NCI-H2107 treated with DMSO at 0.1 percent for 48 hours (cell line): ENCODE data around the gene ADH7.

ENCODE experiments used
- DNase-seq: peaks from one replicate; lab custom pipeline; 2025; ENCODE audit not compliant: unreplicated experiment; lab: John Stamatoyannopoulos, UW

ADH7 gene

GRCh38 chr4:99435154-99435553 lies at the start of gene ADH7:
Gene ADH7, minus strand, starts transcription at chr4:99435342. Its CDS starts 109 bp downstream, at chr4:99435233.
- no peak for DNase-seq

GRCh38 chr4:99483636-99484035 lies 48.5 kb upstream of the ADH7 start:
- no peak for DNase-seq

GRCh38 chr4:99473131-99473530 lies 38.0 kb upstream of the ADH7 start:
- DNase-seq, result no peak

DNA sequence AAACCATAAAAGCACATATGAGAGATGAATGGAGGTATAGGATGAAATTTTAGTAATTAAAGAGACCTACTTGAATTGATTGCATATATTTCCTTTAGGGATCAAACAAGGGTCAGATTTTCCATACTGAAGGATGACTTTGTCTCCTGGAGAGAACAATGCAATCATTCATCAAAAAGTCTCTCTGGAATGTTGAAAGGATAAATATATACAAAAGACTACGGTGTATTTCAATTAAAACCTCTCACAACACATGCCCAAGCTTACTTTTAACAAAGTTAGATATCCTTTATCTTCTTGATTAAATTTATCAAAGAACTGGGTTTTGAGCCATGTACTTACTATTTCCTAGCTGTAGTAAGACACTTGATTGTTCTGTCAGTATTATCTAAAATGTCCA lies 36.8 kb upstream of the ADH7 start:
- DNase-seq, result no peak

DNA sequence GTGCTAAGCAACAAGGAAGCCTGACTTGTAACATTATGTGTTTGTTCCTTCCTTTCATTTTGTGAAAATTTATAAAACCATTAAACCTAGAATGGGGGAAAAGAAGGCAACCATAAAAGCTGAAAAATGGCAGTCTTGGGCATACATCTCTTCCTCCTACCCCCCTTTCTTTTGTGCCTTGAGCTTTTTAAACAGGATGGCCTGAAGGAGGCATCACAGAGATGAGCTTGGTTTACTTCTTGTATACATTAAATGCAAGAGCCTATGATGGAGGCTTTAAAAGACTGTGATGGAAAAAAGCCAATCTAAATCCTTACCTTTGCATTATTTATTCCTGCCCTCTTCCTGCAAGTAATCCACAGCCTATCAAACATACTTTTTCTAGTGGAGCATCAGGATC lies 36.2 kb upstream of the ADH7 start:
- no peak for DNase-seq

- DNase-seq, result no peak
These were observed 33.7 kb upstream of the ADH7 start for GRCh38 chr4:99468889-99469288.

DNA sequence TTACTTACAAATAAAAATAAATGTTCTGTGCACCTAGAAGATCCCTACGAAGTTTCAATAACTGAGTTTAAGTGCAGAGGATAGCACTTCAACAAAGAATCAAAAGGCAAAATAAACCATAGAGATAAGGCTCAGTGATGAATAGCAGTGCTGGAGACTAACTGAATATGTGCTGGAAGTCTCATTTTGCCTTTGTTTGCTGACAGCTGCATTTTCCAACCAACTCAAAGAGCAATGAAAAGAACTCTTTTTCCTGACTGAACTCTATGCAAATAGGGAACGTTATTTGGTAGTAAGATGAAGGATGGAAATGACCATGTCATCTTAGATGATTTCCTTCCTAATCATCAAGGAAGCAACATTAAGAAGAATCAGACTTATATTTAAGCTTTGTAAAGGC lies 32.7 kb upstream of the ADH7 start:
- DNase-seq, result no peak

- no peak for DNase-seq
These were observed 28.4 kb upstream of the ADH7 start for GRCh38 chr4:99463566-99463965.

- peak; percentile 45 for DNase-seq
These were observed 27.8 kb upstream of the ADH7 start for GRCh38 chr4:99462875-99463464.

DNA sequence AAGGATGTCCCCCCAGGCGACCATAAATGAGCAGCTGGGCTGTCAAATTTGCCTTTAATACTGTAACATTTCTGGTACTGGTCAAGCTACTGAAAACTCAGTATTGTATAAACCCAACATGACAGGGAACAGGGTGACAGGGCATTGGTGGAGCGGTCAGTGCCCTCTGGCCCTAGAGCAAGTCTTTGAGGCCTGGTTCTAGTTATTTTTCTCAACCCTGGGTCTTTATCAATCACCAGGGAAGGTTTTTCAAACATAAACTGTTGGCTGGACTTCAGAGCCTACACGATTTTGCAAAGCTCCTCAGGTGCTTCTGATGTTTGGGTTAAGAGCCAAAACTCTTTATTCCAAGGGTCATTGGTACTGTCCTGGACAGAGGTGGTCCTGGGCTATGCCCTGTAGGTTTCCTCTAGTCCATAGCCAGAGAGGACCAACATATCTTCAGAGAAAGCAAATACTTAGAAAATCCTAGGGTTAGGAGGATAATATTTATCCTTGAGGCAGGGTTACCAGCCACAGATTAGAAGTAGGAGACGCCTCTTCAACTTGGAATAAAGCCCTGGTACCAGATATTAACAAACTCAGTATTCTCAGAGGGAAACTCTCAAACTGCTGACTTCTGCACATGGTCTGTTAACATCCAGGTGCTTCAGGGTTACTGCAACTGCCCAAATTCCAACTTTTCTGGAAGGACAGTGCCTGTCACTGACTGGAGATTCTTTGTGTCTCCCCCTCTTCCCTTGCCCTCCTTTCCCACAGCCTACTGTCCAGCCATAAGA lies 26.7 kb upstream of the ADH7 start:
- no peak for DNase-seq

GRCh38 chr4:99459546-99460042 lies 24.5 kb upstream of the ADH7 start:
- DNase-seq, result no peak

DNA sequence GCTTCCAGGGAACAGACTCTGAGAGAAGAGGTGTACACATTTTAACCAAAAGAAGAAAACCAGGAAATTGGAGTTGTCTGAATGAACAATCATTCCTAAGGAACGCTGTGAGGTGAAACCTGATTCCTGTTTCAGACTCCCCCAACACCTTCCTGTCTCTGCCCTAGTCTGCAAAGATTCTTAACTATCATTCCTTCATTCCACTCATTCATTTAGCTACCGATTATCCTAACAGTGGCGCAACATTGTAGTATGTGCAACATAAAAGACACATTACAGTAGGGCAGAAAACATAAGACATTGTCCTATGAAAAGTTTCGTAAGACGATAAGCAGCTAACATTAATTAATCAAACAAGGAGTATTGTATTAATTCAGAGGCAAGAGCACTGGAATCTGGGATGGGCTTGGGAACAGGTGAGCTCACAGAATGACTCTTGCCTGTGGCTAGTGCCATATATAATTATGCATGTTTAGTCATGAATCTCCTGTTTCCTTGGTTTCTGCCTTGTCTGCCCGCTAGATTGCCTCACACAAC lies 23.8 kb upstream of the ADH7 start:
- no peak for DNase-seq

DNA sequence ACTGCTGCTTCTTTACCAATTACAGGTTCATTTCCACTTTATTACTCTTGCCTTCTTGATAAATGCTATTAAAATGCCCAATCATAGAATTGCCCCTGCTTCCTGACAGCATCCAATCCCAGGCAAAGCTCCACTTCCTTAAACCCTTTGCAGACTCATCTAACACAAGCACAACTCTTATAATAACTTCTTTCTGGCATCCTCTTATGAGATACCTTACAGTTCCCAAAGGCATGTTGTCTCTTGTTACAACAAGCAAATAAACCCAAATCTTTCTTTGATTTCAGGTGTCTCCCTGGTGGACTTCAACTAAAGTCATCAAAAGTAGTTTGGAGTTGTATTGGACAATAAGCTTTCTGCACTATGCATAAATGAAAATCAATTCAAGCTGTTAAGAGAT lies 22.5 kb upstream of the ADH7 start:
- DNase-seq, result no peak

- DNase-seq, result no peak
These were observed 22.1 kb upstream of the ADH7 start for GRCh38 chr4:99457270-99457669.

DNA sequence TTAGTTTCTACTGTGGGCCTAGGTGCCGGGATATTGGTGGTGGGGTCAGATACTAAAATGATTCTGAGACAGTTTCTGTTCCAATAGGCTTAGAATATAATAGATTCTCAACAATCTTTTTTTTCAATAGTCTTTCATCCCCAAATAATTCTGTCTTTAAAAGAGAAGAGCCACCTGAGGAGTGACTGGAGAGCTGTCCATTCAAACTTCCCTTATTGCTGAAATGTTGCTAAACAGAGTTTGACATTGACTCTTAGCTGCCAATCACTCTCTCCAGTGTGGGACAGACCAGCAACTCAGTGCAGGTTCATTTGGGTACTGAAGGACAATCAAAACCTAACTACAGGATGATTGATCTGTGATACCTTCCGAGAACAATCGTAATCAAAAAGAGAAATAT lies 12.4 kb upstream of the ADH7 start:
- DNase-seq, result no peak

- peak; percentile 0 for DNase-seq
These were observed 11.9 kb upstream of the ADH7 start for GRCh38 chr4:99447079-99447478.

GRCh38 chr4:99438405-99438780 lies 3.3 kb upstream of the ADH7 start:
- DNase-seq, result no peak

DNA sequence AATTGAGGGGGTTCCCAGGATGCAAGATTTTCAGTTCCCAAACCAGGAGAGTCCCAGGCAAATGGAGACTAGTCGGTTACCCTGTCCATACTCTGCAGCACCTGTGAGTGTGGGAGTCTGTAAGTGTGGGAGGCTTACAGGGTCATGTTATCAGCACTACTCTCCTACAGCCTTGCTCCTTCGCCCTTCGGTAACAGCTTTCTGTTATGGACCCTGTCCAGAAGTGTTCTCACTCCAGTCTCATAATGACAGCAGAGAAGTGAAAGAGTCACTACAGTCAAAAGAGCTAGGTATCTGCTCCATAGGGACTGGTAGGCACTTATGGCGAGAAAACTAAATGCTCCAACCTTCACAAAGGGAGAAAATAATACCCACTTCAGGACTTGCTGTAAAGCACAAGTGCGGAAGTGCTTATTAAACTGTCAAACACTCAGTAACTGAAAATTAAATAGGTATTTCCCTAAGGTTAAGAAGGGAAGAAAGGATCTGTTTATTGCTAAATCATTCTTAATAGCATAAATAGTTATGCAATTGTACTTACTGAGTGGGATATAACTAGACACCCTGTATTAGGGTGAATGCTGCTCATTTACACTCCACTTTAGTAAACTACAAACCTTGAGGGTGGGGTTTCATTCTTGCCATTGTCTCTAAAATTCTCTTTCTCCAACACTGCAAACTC lies 2.7 kb upstream of the ADH7 start:
- DNase-seq, result peak; percentile 32

DNA sequence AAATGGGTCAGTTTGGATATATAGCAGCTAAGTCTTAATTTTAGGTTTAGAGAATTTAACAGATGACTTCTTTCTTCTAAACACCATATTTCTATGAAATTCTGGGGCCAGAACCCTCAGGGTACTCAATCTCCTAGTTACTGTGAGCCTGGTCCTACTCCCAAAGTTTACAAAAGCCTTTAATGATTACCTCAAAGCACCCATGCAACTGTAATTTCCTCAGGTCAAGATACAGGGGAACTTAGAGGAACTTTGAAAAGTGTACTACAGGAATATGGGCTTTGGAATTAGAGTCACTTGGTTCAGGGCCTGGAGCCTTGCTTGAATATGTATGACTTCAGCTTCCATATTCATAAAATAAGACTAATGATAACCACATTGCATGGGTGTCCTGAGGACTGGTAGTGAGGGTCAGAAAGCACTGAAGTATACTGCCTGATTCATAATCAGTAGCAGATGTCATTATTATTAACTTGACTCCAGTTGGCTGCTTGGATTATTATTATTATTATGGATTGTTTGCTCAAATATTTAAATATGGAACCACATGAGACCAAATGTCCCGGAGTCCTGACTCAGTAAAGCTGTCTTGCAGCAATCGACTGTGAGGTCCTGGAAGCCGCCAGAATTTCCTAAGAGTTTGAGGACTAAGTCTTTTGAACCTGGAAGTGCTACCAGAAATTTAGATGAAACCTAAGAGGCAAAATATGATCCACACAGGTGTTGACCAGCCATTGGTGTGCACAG lies 2.0 kb upstream of the ADH7 start:
- DNase-seq, result no peak

GRCh38 chr4:99436462-99436861 lies 1.3 kb upstream of the ADH7 start:
- no peak for DNase-seq

- DNase-seq, result no peak
These were observed 5.0 kb downstream of the ADH7 start for GRCh38 chr4:99430106-99430505.
